LNCaP clone FGC (cell line): ENCODE measurements around the gene GLIS1.

Experiments used
- DNase-seq: peaks from one replicate; pipeline ENCODE4 v3.0.0-alpha.2; 2011; ENCODE audit warnings: low read depth
- H3K4me3 ChIP-seq: 2 replicates; pipeline ENCODE4 v1.5.1; 2011; ENCODE audit warnings: mild to moderate bottlenecking, low read depth, low read length, control low read depth
- CTCF ChIP-seq: IDR thresholded peaks from 2 replicates; pipeline ENCODE4 v1.5.1; 2012; ENCODE audit warnings: mild to moderate bottlenecking; ENCODE audit not compliant: control insufficient read depth, insufficient read depth; ENCODE audit errors: extremely low read depth

Gene GLIS1

DNA sequence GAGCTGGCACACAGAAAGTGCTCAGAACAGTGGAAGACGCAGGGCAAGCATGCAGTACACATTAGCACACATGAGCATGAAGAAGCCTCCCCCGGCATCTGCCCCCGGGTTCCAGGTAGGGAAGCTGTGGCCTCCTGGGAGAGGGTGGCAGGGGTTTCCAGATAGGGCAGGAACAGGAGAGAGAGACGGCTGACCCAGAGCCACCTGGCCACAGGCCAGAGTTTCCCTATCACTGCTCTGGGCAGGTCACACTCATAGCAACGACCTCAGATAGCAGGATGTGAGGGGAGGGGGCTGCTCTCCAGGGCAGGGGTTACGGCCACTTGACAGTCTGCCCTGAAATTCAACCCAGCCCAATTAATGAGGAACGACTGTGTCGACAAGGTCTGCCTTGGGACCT, 36.6 kb downstream of the GLIS1 start:
- no peak overlapping the region for H3K4me3 ChIP-seq
- DNase-seq, result no peak
- no peak for TF ChIP-seq CTCF

GRCh38 chr1:53700776-53701175, 38.2 kb downstream of the GLIS1 start:
- no peak for TF ChIP-seq CTCF
- no peak for DNase-seq

GRCh38 chr1:53699981-53700380, 39.0 kb downstream of the GLIS1 start:
- H3K4me3 ChIP-seq, result no peak overlapping the region
- no peak for TF ChIP-seq CTCF
- DNase-seq, result no peak

More at GRCh38 chr1:53700776-53701175, 38.2 kb downstream of the GLIS1 start:
- H3K4me3 ChIP-seq, result no peak overlapping the region

DNA sequence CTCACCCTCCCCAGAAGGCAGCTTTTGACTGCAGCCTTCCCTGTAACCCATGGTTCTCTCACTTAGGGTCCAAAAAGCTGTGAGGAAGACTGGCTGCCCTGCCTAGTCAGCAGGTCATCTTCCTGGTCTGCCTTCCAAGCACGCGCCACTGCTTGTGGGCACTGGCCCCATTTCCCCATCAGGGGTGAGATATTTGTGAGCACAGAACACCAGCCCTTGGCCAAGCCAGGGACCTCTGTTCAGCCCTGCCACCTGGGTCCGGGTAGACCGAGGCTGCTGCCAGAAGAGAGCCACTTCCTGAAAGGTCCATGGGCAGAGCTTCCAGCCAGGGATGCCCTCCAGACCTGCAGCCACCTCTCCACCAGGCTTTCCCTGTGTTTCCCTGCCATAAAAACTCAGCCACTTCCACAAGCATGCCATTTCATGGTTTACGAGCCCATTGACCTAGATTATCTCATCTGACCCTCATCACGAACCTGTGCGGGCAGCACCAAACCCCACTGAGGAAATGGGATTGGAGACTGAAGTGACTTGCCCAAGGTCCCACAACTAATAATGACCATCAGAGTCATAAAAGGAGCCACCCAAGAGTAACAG, 40.5 kb downstream of the GLIS1 start:
- no peak overlapping the region for H3K4me3 ChIP-seq
- no peak for TF ChIP-seq CTCF
- DNase-seq, result no peak

DNA sequence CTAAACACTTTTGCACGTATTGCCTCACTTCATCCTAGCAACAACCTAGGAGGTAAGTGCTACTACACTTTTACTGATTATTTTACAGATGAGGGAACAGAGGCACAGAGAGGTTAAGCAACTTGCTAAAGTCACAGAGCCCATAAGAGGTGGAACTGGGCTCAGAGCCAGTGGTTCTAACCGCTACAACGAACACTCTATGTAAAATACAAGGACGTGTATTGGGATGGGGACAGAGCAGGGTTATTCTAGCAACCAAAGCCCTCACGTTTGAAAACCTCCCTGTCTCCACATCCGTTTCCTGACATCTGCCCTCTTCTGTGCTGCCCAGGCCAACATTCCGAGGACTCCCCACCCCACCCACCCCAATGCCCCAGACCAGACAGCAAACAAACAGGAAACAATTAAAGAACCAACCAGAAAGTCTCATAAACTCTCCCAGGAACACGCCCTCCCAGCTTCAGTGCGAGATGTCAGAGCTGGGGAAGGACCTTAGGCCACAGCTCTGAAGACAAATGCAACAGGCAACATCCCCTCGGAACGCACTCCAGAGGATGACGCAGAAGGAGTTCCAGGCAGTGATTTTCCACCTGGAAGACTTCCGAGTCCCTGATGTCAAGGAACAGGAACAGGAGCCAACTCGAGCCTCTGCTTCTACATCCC, 41.1 kb downstream of the GLIS1 start:
- DNase-seq, result no peak
- no peak for TF ChIP-seq CTCF

DNA sequence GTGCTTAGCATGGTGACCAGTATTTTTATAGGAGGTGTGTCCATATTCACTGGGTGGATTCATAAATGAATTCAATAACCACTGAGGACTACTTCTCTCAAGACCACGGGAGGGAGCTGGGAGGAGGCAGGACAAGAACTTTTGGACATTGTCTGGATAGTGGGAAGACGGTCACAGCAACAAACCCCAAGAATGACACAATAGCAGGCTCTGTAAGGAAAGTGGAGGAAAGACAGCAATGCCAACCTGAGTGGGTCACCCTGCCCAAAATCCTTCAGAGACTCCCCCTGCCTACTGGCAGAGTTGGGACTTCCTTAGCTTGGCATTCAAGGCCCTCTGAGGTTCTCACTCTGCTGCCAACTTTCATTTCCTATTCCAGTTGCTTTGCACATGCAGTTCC, 42.0 kb downstream of the GLIS1 start:
- TF ChIP-seq CTCF, result no peak
- DNase-seq, result no peak
- no peak overlapping the region for H3K4me3 ChIP-seq

More for the DNA sequence above, 41.1 kb downstream of the GLIS1 start:
- no peak overlapping the region for H3K4me3 ChIP-seq

GRCh38 chr1:53696571-53696970, 42.4 kb downstream of the GLIS1 start:
- H3K4me3 ChIP-seq, result no peak overlapping the region
- no peak for TF ChIP-seq CTCF
- DNase-seq, result no peak
